Activated T-cell treated with anti-CD3 and anti-CD28 coated beads, Interleukin-2, amount 50 U/mL, for 24 hours (primary cell): Measurements from ENCODE around the gene JAM3.
"Not testable (repeated sequence)": the region's sequence is repeated elsewhere in the genome, so short reads cannot be mapped to it uniquely, and the experiment has no call there.

Experiments
- DNase-seq: peaks from one replicate; pipeline ENCODE4 v3.0.0-alpha.2; 2020
- H3K27ac Mint-ChIP-seq: 2 replicates; pipeline ENCODE4 v1.8.0; 2020; ENCODE audit warnings: mild to moderate bottlenecking, mixed read lengths
- H3K27me3 Mint-ChIP-seq: 2 replicates; pipeline ENCODE4 v1.8.0; 2020; ENCODE audit warnings: mixed read lengths
- H3K36me3 Mint-ChIP-seq: 2 replicates; pipeline ENCODE4 v1.8.0; 2020; ENCODE audit warnings: low read depth, mixed read lengths
- H3K4me1 Mint-ChIP-seq: 2 replicates; pipeline ENCODE4 v1.8.0; 2020; ENCODE audit warnings: low read depth, mixed read lengths
- H3K4me3 Mint-ChIP-seq: 2 replicates; pipeline ENCODE4 v1.8.0; 2020; ENCODE audit warnings: mild to moderate bottlenecking, moderate library complexity, mixed read lengths
- H3K9me3 Mint-ChIP-seq: 2 replicates; pipeline ENCODE4 v1.8.0; 2020; ENCODE audit warnings: mixed read lengths

The JAM3 gene

DNA sequence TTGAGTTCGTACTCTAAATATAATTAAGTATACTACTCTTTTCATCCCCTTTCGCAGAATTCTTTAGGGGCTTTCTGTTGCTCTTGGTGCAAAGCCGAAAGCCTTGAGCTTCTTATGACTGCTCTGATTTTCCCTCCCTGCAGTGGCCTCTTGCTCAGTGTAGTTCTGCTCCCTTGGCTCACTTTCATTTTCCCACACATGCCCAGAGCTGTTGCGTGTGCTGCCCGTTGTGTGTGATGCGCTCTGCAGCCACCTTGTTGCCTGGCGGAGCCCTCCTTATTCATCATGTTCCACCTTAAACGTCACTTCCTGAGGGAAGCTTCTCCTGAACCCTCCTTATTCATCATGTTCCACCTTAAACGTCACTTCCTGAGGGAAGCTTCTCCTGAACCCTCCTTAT is 23.1 kb downstream of the JAM3 start:
- H3K27me3 Mint-ChIP-seq, H3K27ac Mint-ChIP-seq: not testable (repeated sequence)

GRCh38 chr11:134097166-134097565 is 28.3 kb downstream of the JAM3 start:
- DNase-seq = no peak
- H3K27ac Mint-ChIP-seq = no peak overlapping the region
- H3K4me1 Mint-ChIP-seq = peaks cover 5% of the 10 kb centered on the region
- H3K4me3 Mint-ChIP-seq = no peak overlapping the region
- H3K27me3 Mint-ChIP-seq = no peaks in the 10 kb centered on the region
- H3K9me3 Mint-ChIP-seq = no peaks in the 10 kb centered on the region
- H3K36me3 Mint-ChIP-seq = no peaks in the 10 kb centered on the region

More for the DNA sequence above, 23.1 kb downstream of the JAM3 start:
- not testable (repeated sequence) for DNase-seq, H3K4me3 Mint-ChIP-seq, H3K4me1 Mint-ChIP-seq, H3K9me3 Mint-ChIP-seq, H3K36me3 Mint-ChIP-seq

DNA sequence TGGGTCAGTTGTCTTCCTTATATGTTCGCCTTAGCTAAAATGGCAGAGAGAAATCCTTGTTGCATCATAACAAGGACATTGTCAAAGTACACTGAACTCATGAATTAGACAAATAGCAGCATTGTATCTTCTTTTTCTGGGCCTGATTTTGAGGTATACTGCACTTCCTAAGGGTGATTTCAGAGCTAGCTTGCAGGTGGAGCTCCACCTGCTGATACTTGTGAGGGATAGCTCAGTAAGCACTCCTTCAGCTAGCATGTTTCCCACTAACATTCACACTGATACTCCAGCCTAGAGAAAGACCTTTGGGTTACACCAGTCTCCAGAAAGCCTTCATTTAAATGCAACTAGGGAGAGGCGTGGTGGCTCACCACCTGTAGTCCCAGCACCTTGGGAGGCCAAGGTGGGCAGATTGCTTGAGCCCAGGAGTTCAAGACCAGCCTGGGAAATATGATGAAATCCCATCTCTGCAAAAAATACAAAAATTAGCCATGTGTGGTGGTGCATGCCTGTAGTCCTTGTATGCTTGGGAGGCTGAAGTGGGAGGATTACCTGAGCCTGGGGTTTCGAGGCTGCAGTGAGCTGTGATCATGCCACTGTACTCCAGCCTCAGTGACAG is 29.8 kb downstream of the JAM3 start:
- Mint-ChIP-seq H3K27me3 (no peaks in the 10 kb centered on the region), H3K4me1 (no peaks in the 10 kb centered on the region), H3K27ac (no peak overlapping the region), H3K36me3 (no peaks in the 10 kb centered on the region), H3K9me3 (peaks cover 2% of the 10 kb centered on the region), H3K4me3 (no peak overlapping the region)
- no peak for DNase-seq

- DNase-seq = no peak
- peaks cover 2% of the 10 kb centered on the region for H3K9me3 Mint-ChIP-seq
- H3K36me3 Mint-ChIP-seq = no peaks in the 10 kb centered on the region
- H3K4me1 Mint-ChIP-seq = no peaks in the 10 kb centered on the region
- H3K27ac Mint-ChIP-seq = no peak overlapping the region
- no peak overlapping the region for H3K4me3 Mint-ChIP-seq
- no peaks in the 10 kb centered on the region for H3K27me3 Mint-ChIP-seq
Measured at GRCh38 chr11:134100171-134100570, 31.3 kb downstream of the JAM3 start.

DNA sequence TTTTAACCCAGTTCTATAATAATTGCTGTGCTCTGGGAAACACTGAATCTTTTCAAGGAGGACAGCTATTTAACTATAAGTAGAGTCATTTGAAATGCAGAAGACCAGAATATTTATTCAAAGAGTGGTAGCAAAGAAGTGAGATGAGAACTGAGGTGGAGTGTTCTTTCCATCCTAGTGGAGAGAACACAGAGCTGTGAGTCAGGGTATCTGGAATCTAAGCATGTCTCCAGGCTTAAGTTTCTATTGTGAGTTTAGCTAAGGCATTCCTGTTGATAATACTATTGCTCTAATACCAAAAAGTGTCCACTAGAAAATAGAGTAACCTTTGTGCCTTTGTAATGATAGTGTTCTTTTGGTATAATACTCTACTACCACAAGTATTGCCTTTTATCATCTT is 32.4 kb downstream of the JAM3 start:
- DNase-seq = no peak
- peaks cover 2% of the 10 kb centered on the region for H3K9me3 Mint-ChIP-seq
- H3K4me3 Mint-ChIP-seq = no peak overlapping the region
- H3K27ac Mint-ChIP-seq = no peak overlapping the region
- H3K4me1 Mint-ChIP-seq = no peaks in the 10 kb centered on the region
- no peaks in the 10 kb centered on the region for H3K36me3 Mint-ChIP-seq
- H3K27me3 Mint-ChIP-seq = no peaks in the 10 kb centered on the region

GRCh38 chr11:134110252-134110815 is 41.5 kb downstream of the JAM3 start:
- DNase-seq = no peak
- Mint-ChIP-seq H3K4me3 (no peak overlapping the region), H3K9me3 (peaks cover 6% of the 10 kb centered on the region), H3K27me3 (no peaks in the 10 kb centered on the region), H3K36me3 (peaks cover 24% of the 10 kb centered on the region), H3K27ac (no peak overlapping the region), H3K4me1 (no peaks in the 10 kb centered on the region)

- peaks cover 16% of the 10 kb centered on the region for H3K36me3 Mint-ChIP-seq
- H3K27ac Mint-ChIP-seq, H3K4me1 Mint-ChIP-seq, DNase-seq, H3K27me3 Mint-ChIP-seq, H3K4me3 Mint-ChIP-seq, H3K9me3 Mint-ChIP-seq: not testable (repeated sequence)
Measured at GRCh38 chr11:134113787-134114186, 44.9 kb downstream of the JAM3 start.

DNA sequence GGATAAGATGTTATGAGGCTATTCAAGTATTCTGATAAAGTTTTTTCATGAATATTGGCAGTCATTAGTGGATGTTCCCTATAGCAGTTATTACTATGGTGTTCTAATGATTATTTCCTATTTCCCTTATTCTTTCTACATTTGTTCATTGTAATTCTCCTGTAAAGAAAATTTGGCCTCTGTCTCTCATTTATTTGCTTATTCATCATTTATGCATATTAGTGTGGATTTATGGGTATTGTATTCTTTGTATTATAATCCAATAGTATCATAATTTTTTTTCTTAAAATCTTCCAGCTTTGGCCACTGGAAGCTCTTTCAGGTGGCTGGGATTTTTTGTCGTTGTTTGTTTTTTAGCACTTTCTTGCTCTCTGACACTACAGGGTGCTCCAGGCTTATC is 47.3 kb downstream of the JAM3 start:
- no peak overlapping the region for H3K27ac Mint-ChIP-seq
- no peak overlapping the region for H3K4me3 Mint-ChIP-seq
- peaks cover 14% of the 10 kb centered on the region for H3K36me3 Mint-ChIP-seq
- DNase-seq = no peak
- H3K4me1 Mint-ChIP-seq = peaks cover 5% of the 10 kb centered on the region
- H3K9me3 Mint-ChIP-seq = no peaks in the 10 kb centered on the region
- H3K27me3 Mint-ChIP-seq = peaks cover 4% of the 10 kb centered on the region

DNA sequence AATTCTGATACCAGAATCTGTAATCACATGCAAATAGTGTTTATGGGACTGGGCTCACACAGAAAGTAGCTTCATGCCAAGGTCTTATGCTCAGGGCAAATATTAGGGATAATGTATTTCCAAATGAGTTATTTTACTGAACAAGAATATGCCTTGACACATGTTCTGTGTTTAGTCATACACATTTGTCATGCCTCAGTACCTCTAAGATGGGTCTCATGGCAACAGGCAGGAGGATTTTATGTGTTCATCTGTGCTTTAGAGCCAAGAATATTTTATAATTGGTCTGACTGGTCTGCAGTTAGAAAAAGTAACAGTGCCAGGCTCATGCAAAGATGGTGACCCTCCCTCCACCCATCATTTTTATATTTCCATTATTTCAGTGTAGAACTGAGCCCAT is 49.1 kb downstream of the JAM3 start:
- Mint-ChIP-seq H3K9me3 (no peaks in the 10 kb centered on the region), H3K27ac (no peak overlapping the region), H3K4me3 (no peak overlapping the region), H3K36me3 (no peaks in the 10 kb centered on the region), H3K27me3 (peaks cover 16% of the 10 kb centered on the region), H3K4me1 (peaks cover 5% of the 10 kb centered on the region)
- no peak for DNase-seq

GRCh38 chr11:134119094-134119493 is 50.2 kb downstream of the JAM3 start:
- H3K36me3 Mint-ChIP-seq = no peaks in the 10 kb centered on the region
- H3K27ac Mint-ChIP-seq = no peak overlapping the region
- H3K4me3 Mint-ChIP-seq = no peak overlapping the region
- DNase-seq = no peak
- H3K9me3 Mint-ChIP-seq = no peaks in the 10 kb centered on the region
- peaks cover 26% of the 10 kb centered on the region for H3K27me3 Mint-ChIP-seq
- H3K4me1 Mint-ChIP-seq = peaks cover 8% of the 10 kb centered on the region

GRCh38 chr11:134120143-134120850 is 51.4 kb downstream of the JAM3 start:
- Mint-ChIP-seq H3K27me3 (peaks cover 37% of the 10 kb centered on the region), H3K36me3 (no peaks in the 10 kb centered on the region), H3K4me3 (no peak overlapping the region), H3K4me1 (peaks cover 18% of the 10 kb centered on the region), H3K9me3 (no peaks in the 10 kb centered on the region), H3K27ac (no peak overlapping the region)
- DNase-seq = no peak

- Mint-ChIP-seq H3K4me3 (no peak overlapping the region), H3K27ac (no peak overlapping the region), H3K27me3 (peaks cover 42% of the 10 kb centered on the region), H3K9me3 (no peaks in the 10 kb centered on the region), H3K4me1 (peaks cover 24% of the 10 kb centered on the region), H3K36me3 (no peaks in the 10 kb centered on the region)
- DNase-seq = no peak
Measured at GRCh38 chr11:134120921-134121526, 52.2 kb downstream of the JAM3 start.

- Mint-ChIP-seq H3K9me3 (no peaks in the 10 kb centered on the region), H3K4me3 (peak overlapping the region; percentile 49), H3K27ac (no peak overlapping the region), H3K27me3 (peaks cover 47% of the 10 kb centered on the region), H3K36me3 (peaks cover 4% of the 10 kb centered on the region), H3K4me1 (peaks cover 25% of the 10 kb centered on the region)
- peak; percentile 41 for DNase-seq
Measured at GRCh38 chr11:134124660-134125451, 56.0 kb downstream of the JAM3 start.

DNA sequence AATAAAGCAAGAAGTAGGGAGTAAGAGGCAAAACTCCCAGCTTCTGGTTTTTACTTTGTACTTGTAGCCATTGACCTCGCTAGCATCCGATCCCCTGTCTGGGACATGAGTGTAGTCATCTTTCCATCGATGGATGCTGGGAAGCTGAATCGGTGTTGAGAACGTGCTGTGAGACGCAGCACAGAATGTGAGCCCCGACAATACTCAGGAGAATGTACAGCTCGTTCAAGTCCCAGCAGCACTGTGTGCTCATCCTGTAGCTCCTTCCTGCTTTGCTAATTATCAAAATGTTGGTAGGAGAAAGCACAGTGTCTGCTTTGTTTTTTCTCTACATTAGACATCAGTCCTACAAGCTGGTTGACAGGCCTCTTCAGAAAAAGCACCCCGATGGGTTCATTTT is 56.6 kb downstream of the JAM3 start:
- H3K9me3 Mint-ChIP-seq = no peaks in the 10 kb centered on the region
- H3K4me1 Mint-ChIP-seq = peaks cover 25% of the 10 kb centered on the region
- H3K36me3 Mint-ChIP-seq = peaks cover 4% of the 10 kb centered on the region
- H3K4me3 Mint-ChIP-seq = no peak overlapping the region
- H3K27ac Mint-ChIP-seq = no peak overlapping the region
- peaks cover 47% of the 10 kb centered on the region for H3K27me3 Mint-ChIP-seq
- DNase-seq = no peak
